Epithelial cell of esophagus (primary cell): ENCODE results near the gene SORCS2.

Source experiments
- DNase-seq: peaks from one replicate; pipeline ENCODE4 v3.0.0; 2010; ENCODE audit warnings: low read depth
- H3K4me3 ChIP-seq: 2 replicates; pipeline ENCODE4 v1.5.1; 2011; ENCODE audit warnings: mild to moderate bottlenecking, low read length, control low read depth
- TF ChIP-seq, protein P1 (sequence below): IDR thresholded peaks from 2 replicates; pipeline ENCODE4 v1.5.1; 2011; ENCODE audit warnings: low read depth, mild to moderate bottlenecking, low read length, control low read depth, inconsistent platforms; ENCODE audit not compliant: insufficient read depth; ENCODE audit errors: missing control alignments

Gene SORCS2

DNA sequence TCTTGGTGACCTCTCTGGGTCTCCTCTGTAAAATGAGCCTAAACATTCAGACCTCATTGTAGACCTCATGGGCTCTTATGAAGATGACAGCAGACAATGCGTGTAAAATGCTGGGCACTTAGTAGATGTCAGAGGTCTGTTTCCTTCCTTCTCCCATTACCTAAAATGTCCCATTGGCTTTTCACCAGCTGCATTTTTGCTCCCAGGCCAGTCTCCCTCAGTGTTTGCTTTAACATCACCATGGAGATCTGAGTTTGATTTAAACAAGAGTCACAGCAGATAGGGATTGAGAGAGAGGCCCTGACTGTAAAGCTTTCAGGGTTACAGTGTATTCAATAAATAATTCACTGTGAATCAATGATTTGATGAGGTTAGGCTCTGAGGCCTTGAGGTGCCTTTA is 218.1 kb downstream of the SORCS2 start:
- no peak for DNase-seq
- TF ChIP-seq, protein P1, sequence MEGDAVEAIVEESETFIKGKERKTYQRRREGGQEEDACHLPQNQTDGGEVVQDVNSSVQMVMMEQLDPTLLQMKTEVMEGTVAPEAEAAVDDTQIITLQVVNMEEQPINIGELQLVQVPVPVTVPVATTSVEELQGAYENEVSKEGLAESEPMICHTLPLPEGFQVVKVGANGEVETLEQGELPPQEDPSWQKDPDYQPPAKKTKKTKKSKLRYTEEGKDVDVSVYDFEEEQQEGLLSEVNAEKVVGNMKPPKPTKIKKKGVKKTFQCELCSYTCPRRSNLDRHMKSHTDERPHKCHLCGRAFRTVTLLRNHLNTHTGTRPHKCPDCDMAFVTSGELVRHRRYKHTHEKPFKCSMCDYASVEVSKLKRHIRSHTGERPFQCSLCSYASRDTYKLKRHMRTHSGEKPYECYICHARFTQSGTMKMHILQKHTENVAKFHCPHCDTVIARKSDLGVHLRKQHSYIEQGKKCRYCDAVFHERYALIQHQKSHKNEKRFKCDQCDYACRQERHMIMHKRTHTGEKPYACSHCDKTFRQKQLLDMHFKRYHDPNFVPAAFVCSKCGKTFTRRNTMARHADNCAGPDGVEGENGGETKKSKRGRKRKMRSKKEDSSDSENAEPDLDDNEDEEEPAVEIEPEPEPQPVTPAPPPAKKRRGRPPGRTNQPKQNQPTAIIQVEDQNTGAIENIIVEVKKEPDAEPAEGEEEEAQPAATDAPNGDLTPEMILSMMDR: no peak

DNA sequence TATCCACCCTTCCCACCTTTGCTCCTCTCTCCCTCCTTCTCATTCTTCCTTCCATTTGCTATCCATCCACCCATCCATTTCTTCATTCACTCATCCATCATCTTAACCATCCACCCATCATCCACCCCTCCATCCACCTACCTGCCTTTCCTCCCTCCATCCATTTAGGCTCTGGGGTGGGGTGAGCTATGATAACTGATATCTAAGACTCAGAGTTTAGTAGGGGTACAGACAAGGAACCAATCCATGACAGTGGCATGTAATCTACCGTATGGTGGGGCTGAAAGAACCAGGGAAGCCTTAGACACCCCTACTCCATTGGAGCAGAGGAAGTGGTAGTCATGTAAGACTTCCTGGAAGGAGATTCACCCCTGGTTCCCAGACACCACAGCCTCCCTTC is 219.2 kb downstream of the SORCS2 start:
- H3K4me3 ChIP-seq: no peak overlapping the region
- no peak for DNase-seq
- TF ChIP-seq, protein P1: no peak

More for the DNA sequence above, 218.1 kb downstream of the SORCS2 start:
- H3K4me3 ChIP-seq: no peak overlapping the region

DNA sequence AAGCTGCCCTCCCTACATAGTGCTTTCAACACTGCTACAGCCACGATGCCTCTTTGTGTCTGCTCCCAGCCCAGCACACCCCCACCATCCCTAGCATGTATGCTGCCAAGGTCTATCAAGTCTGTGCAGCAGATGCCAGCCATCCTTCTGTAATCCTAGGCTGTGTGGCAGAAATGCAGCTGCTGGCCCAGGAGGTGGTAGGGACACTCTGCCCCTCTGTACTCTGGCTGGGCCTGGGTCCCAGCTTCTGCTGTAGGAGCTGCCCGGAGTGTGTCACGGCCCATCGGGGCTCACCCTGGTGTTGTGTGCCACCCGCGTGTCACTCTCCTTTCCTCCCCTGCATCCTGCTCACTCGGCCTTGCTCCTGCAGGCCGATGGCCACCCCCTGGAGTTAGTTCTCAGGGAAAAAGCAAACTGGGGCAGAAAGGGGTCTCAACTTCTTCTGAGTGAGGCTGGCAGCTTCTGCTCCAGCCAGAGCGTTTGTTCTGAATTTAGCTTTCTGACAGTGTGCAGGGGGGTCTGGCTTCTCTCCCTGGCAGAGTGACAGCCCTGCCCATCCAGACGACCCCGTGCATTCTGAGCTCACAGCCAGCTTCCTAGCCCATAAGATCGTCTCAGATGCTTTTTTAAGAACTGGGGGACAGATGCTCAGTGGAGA is 219.7 kb downstream of the SORCS2 start:
- DNase-seq: no peak
- TF ChIP-seq, protein P1: no peak
- no peak overlapping the region for H3K4me3 ChIP-seq

DNA sequence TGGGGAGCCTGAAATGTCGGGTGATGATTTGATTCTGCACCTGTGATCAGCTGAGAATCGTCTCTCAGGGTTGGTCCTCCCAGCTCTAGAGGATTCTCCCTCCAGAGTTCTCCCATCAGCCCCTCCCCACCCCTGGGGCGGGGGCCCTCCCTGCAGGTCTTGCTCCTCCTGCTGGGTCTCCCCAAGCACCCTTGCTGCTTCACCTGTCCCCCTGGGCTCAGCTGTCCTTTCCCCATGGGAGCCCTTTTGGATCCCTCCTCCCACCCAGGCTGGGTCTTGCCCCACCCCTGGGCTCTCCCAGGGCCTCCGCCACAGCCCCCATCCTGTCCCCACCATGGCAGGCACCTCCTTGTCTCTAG is 220.2 kb downstream of the SORCS2 start:
- no peak for DNase-seq
- no peak overlapping the region for H3K4me3 ChIP-seq
- TF ChIP-seq, protein P1: no peak

DNA sequence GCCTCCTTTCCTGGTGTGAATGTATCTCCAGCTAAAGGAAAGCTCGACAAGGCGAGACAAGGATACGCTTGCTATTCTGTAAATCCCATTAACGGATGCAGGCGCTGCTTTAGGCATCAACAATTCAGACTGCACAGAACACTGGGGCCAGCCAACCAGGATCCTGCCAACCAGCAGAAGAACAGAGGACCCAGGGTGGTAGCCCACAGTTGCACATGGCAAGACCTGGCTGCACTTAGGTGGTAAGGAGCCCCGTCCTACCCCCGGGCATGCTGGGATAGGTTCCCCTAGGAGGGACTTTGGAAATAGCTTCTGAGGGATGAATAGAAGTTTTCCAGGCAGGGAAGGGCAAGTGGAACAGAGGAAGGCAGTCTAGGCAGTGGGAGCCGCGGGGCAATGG is 221.7 kb downstream of the SORCS2 start:
- DNase-seq: no peak
- TF ChIP-seq, protein P1: no peak

DNA sequence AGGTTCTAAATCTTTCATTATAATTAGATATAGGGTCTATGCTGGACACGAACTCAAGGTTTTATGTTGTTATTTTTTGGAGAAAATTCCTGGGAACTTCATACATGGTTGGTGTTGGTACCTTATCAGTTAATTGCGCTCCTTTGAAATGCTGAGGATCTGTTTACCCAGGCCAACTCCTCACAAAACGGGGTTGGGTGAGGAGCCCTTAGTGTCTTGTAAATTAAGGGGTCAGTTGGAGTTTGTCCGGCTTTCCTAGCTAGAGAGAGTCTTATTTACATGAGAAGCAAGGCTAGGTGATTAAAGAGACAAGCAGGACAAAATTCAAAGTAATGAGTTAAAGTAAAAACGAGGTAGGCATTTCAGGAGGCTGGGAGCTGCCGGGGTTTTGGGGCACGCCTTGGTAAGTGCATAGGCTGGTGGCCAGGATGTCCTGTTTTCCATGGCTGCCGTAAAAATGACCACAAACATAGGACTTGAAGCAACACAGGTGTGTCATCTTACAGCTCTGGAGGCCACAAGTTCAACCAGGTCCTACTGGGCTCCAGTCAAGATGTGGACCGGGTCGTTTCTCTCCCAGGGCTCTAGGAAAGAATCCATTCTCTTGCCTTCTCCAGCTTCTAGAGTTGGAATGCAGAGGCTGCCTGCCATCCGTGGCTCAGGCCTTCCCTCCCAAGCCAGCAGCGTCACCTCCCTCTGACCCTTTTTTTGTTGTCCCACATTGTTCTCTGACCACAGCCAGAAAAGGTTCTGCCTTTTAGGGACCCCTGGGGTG is 222.6 kb downstream of the SORCS2 start:
- TF ChIP-seq, protein P1: no peak
- no peak for DNase-seq
- no peak overlapping the region for H3K4me3 ChIP-seq

More for the DNA sequence above, 221.7 kb downstream of the SORCS2 start:
- H3K4me3 ChIP-seq: no peak overlapping the region
